ENCODE data around the gene PKP2. TPM values are rescaled to one million over a fixed set of nuclear protein-coding genes. Genes with fewer than 3 reads are reported as not detected.
A peak's percentile ranks its signal among the peaks of the same experiment; 100 is the strongest.

Gene PKP2
- total and polyA plus RNA-seq, 9 of the 15 experiments (the other 6 are each of a cell fraction or from before 2014, with no cell fraction given), result 1.6 to 4.2 (median 2.8) TPM

DNA sequence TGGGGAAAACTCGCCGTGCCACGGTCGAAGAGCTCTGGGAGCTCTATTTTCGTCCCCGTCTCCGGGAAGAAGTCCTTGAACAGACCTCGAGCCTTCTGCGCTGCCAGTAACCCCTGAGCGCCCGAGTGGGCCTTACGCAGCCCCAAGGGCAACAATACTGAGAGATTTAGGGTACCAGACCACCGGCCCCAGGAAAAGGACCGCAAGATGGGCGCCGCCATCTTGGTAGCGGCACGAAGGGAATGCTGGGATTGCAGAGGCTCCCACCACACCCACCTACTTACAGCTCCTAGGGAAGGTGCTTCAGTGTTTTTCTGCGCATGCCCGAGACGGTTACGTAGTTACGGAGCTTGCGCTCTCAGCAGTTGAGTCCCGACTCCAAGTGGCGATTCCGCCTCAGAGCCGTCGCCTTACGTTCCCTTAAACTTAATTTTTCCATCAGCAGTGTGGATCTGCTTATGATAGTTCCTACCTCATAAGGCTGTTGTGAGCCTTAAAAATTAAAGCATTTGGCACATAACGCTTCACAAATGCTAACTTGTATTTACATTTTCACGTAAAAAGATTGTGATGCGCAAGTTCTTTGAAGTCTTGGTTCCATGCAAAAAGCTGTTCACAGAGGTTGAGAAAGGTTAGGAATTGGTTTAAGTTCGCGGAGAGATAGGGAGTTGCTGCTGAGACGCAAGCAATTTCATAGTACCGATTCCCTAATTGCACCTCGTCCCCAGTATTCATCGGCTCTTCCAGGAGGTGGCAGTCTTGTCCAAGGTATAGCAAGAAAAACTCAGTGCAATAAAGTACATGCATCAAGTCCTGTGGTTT is 140.7 kb downstream of the PKP2 start, which contains the start of gene YARS2 (continued):
- peak; percentile 52; the same call in 1 of the 2 replicates for TF ChIP-seq ZNF830 (CRISPR knock-in tag; IDR thresholded peaks at IDR 0.05)
- TF ChIP-seq, protein P1, sequence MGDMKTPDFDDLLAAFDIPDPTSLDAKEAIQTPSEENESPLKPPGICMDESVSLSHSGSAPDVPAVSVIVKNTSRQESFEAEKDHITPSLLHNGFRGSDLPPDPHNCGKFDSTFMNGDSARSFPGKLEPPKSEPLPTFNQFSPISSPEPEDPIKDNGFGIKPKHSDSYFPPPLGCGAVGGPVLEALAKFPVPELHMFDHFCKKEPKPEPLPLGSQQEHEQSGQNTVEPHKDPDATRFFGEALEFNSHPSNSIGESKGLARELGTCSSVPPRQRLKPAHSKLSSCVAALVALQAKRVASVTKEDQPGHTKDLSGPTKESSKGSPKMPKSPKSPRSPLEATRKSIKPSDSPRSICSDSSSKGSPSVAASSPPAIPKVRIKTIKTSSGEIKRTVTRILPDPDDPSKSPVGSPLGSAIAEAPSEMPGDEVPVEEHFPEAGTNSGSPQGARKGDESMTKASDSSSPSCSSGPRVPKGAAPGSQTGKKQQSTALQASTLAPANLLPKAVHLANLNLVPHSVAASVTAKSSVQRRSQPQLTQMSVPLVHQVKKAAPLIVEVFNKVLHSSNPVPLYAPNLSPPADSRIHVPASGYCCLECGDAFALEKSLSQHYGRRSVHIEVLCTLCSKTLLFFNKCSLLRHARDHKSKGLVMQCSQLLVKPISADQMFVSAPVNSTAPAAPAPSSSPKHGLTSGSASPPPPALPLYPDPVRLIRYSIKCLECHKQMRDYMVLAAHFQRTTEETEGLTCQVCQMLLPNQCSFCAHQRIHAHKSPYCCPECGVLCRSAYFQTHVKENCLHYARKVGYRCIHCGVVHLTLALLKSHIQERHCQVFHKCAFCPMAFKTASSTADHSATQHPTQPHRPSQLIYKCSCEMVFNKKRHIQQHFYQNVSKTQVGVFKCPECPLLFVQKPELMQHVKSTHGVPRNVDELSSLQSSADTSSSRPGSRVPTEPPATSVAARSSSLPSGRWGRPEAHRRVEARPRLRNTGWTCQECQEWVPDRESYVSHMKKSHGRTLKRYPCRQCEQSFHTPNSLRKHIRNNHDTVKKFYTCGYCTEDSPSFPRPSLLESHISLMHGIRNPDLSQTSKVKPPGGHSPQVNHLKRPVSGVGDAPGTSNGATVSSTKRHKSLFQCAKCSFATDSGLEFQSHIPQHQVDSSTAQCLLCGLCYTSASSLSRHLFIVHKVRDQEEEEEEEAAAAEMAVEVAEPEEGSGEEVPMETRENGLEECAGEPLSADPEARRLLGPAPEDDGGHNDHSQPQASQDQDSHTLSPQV (IDR thresholded peaks at IDR 0.05), result peak; percentile 68
- TF ChIP-seq, protein P2, sequence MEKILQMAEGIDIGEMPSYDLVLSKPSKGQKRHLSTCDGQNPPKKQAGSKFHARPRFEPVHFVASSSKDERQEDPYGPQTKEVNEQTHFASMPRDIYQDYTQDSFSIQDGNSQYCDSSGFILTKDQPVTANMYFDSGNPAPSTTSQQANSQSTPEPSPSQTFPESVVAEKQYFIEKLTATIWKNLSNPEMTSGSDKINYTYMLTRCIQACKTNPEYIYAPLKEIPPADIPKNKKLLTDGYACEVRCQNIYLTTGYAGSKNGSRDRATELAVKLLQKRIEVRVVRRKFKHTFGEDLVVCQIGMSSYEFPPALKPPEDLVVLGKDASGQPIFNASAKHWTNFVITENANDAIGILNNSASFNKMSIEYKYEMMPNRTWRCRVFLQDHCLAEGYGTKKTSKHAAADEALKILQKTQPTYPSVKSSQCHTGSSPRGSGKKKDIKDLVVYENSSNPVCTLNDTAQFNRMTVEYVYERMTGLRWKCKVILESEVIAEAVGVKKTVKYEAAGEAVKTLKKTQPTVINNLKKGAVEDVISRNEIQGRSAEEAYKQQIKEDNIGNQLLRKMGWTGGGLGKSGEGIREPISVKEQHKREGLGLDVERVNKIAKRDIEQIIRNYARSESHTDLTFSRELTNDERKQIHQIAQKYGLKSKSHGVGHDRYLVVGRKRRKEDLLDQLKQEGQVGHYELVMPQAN (IDR thresholded peaks at IDR 0.05; ENCODE audit: borderline replicate concordance), result no peak
- no peak for TF ChIP-seq SMARCA4 (IDR thresholded peaks at IDR 0.05)
- no peak for TF ChIP-seq ZNF175 (CRISPR knock-in tag; IDR thresholded peaks at IDR 0.05; ENCODE audit: low read depth)
- no peak for TF ChIP-seq TCF7 (IDR thresholded peaks at IDR 0.05; ENCODE audit: borderline replicate concordance)
- TF ChIP-seq ZNF224 (CRISPR knock-in tag; IDR thresholded peaks at IDR 0.05), result no peak
- TF ChIP-seq L3MBTL2 (IDR thresholded peaks at IDR 0.05), result no peak
- no peak for TF ChIP-seq SMAD4 (CRISPR knock-in tag; conservative IDR thresholded peaks at IDR 0.05)
- no peak for TF ChIP-seq GTF3C2 (IDR thresholded peaks at IDR 0.05; ENCODE audit: borderline replicate concordance, extremely low read depth, insufficient read length)
- no peak for TF ChIP-seq PTTG1 (tag; IDR thresholded peaks at IDR 0.05; ENCODE audit: low read depth)
- peak; percentile 78 for TF ChIP-seq ZNF143 (CRISPR knock-in tag; IDR thresholded peaks at IDR 0.05)
- peak; percentile 21 to 23; a peak in 2 of 4 replicates for TF ChIP-seq FOXK2 (conservative IDR thresholded peaks at IDR 0.05 in 1 of 2, IDR thresholded peaks at IDR 0.05 in 1 of 2; ENCODE audit: low read depth in 2 of 2)
- no peak for TF ChIP-seq PHTF2 (CRISPR knock-in tag; IDR thresholded peaks at IDR 0.05)
- TF ChIP-seq SIX5 (IDR thresholded peaks at IDR 0.05; ENCODE audit: borderline replicate concordance in 1 of 2, insufficient read depth in 1 of 2, low read depth in 1 of 2, low read length in 2 of 2), result no peak
- no peak for TF ChIP-seq NCOA4 (IDR thresholded peaks at IDR 0.05; ENCODE audit: partially characterized antibody)
